ENCODE measurements around the gene SLC12A8. TPM values are rescaled to one million over a fixed set of nuclear protein-coding genes. Genes with fewer than 3 reads are reported as not detected.

SLC12A8 gene
- total and polyA plus RNA-seq, 2 donors (not counting 1 experiment from before 2014, with no cell fraction given), result 0.57 to 1.1 TPM

DNA sequence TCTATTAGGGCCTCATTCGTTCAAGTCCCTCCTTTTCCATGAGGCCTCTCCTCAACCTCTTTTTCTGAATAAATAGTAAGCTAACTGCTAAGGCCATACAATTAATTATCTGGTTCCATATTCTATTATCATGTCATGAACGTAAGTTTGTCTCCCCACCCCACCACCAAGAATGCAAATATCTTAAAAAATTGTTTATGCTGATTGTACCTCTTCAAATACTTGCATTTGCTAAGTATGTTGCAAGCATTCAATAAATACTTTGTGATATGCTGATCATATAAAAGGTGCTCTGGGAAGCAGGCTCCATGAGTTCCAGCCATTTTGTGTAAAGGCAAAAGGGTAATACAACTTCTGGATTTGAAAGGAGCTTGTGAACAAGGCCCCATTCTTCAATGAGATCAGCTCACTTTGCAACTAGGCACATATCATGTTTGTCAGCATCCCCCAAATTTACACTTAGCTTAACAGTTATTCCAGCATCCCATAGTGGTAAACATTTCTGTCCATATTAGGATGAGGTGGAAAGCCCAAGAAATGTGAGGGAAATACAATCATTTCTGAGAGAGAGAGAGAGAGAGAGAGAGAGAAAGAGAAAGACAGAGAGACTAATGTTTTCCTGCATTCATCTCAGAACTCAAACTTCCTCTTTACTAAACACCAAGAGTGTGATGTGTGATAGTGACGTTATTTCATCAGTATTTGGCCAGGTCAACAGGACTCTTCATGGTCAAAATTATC, 33.2 kb downstream of the SLC12A8 start:
- Mint-ChIP-seq H3K27ac (peak overlapping the region; percentile 12), H3K27me3 (no peaks in the 10 kb centered on the region), H3K9me3 (ENCODE audit: insufficient read depth) (no peaks in the 10 kb centered on the region), H3K4me1 (peaks cover 3% of the 10 kb centered on the region), H3K4me3 (no peak overlapping the region)
- ChIA-PET POLR2A (interaction anchor here (0.8 kb wide), 2 partner anchors 13 to 25 kb away, joined by 3 to 4 read pairs; no protein-coding TSS in a partner anchor), CTCF (interaction anchor here (0.8 kb wide), 1 partner anchor 60 kb away, joined by 3 read pairs; no protein-coding TSS in a partner anchor)
- Histone ChIP-seq H3K27ac (ENCODE audit: low read length in 2 of 2) (no peak overlapping the region), H3K4me2 (replicated peaks; ENCODE audit: low read depth, low read length, poor library complexity, severe bottlenecking) (no peak overlapping the region), H4K20me1 (ENCODE audit: control insufficient read depth, insufficient read depth, low read length, poor library complexity, severe bottlenecking) (no peaks in the 10 kb centered on the region), H3K79me2 (ENCODE audit: control insufficient read depth, insufficient read depth, low read length) (no peaks in the 10 kb centered on the region), H3K36me3 (replicated peaks in 1 of 2; ENCODE audit: control extremely low read depth in 1 of 2, control insufficient read depth in 1 of 2, extremely low read depth in 1 of 2, insufficient read depth in 2 of 2, low read length in 1 of 2) (no peaks in the 10 kb centered on the region), H3K9ac (ENCODE audit: low read length) (no peak overlapping the region), H3K4me3 (ENCODE audit: control extremely low read depth in 1 of 5, extremely low read depth in 1 of 5, insufficient read depth in 1 of 5, low read depth in 2 of 5, low read length in 4 of 5) (no peak overlapping the region), H3K4me1 (ENCODE audit: control insufficient read depth in 2 of 2, insufficient read depth in 2 of 2, low read length in 2 of 2) (peaks cover 0 to 3% of the 10 kb centered on the region in 2 donors), H3K9me3 (ENCODE audit: control extremely low read depth in 1 of 3, control insufficient read depth in 2 of 3, insufficient read depth in 1 of 3, low read length in 2 of 3) (no peaks in the 10 kb centered on the region), H2AFZ (ENCODE audit: insufficient read depth, low read depth, low read length, poor library complexity, severe bottlenecking) (no peak overlapping the region), H3K27me3 (replicated peaks in 1 of 4; ENCODE audit: control extremely low read depth in 1 of 4, control insufficient read depth in 3 of 4, insufficient read depth in 4 of 4, low read length in 3 of 4) (no peaks in the 10 kb centered on the region)
- DNase-seq (no peak), ATAC-seq (ENCODE audit: low read depth) (no peak)
- WGBS (ENCODE audit: insufficient coverage), result 100% methylated on average over 1 of the region's 3 CpGs
- intact Hi-C loops (cut with micrococcal nuclease), result no loop called here
- TF ChIP-seq EZH2 (IDR thresholded peaks at IDR 0.05; ENCODE audit: borderline replicate concordance, insufficient read depth, low read depth, low read length, poor library complexity, severe bottlenecking), result no peak
- TF ChIP-seq, protein P1, sequence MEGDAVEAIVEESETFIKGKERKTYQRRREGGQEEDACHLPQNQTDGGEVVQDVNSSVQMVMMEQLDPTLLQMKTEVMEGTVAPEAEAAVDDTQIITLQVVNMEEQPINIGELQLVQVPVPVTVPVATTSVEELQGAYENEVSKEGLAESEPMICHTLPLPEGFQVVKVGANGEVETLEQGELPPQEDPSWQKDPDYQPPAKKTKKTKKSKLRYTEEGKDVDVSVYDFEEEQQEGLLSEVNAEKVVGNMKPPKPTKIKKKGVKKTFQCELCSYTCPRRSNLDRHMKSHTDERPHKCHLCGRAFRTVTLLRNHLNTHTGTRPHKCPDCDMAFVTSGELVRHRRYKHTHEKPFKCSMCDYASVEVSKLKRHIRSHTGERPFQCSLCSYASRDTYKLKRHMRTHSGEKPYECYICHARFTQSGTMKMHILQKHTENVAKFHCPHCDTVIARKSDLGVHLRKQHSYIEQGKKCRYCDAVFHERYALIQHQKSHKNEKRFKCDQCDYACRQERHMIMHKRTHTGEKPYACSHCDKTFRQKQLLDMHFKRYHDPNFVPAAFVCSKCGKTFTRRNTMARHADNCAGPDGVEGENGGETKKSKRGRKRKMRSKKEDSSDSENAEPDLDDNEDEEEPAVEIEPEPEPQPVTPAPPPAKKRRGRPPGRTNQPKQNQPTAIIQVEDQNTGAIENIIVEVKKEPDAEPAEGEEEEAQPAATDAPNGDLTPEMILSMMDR (IDR thresholded peaks at IDR 0.05), result no peak

DNA sequence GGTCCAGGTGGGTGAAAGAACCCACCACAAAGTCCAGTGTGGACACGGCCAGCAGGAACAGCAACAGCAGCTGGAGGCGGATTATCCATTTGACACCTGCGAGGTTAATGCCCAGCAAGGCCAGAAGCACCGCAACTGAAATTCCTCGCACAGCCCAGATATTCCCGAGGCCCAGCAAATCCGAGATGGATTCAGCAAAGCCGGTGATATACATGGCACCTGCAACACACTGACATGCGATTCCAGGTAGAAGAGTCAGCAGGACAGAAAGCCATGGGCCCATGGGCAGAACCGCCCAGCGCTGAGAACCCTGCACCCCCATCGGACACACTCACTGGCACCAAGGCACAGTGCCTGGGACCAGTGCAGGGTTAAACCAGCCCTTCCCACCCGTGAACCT, 34.8 kb downstream of the SLC12A8 start:
- Histone ChIP-seq H3K9ac (ENCODE audit: low read length) (no peak overlapping the region), H3K4me3 (ENCODE audit: control extremely low read depth in 1 of 5, extremely low read depth in 1 of 5, insufficient read depth in 1 of 5, low read depth in 2 of 5, low read length in 4 of 5) (no peak overlapping the region), H3K4me1 (ENCODE audit: control insufficient read depth in 2 of 2, insufficient read depth in 2 of 2, low read length in 2 of 2) (peaks cover 0 to 3% of the 10 kb centered on the region in 2 donors), H3K27ac (ENCODE audit: low read length in 2 of 2) (no peak overlapping the region), H3K9me3 (ENCODE audit: control extremely low read depth in 1 of 3, control insufficient read depth in 2 of 3, insufficient read depth in 1 of 3, low read length in 2 of 3) (peaks cover 0 to 5% (median 0%) of the 10 kb centered on the region in 3 donors), H4K20me1 (ENCODE audit: control insufficient read depth, insufficient read depth, low read length, poor library complexity, severe bottlenecking) (no peaks in the 10 kb centered on the region), H3K27me3 (replicated peaks in 1 of 4; ENCODE audit: control extremely low read depth in 1 of 4, control insufficient read depth in 3 of 4, insufficient read depth in 4 of 4, low read length in 3 of 4) (no peaks in the 10 kb centered on the region), H2AFZ (ENCODE audit: insufficient read depth, low read depth, low read length, poor library complexity, severe bottlenecking) (no peak overlapping the region), H3K36me3 (replicated peaks in 1 of 2; ENCODE audit: control extremely low read depth in 1 of 2, control insufficient read depth in 1 of 2, extremely low read depth in 1 of 2, insufficient read depth in 2 of 2, low read length in 1 of 2) (no peaks in the 10 kb centered on the region), H3K79me2 (ENCODE audit: control insufficient read depth, insufficient read depth, low read length) (no peaks in the 10 kb centered on the region), H3K4me2 (replicated peaks; ENCODE audit: low read depth, low read length, poor library complexity, severe bottlenecking) (no peak overlapping the region)
- Mint-ChIP-seq H3K27ac (no peak overlapping the region), H3K9me3 (ENCODE audit: insufficient read depth) (peaks cover 3% of the 10 kb centered on the region), H3K4me1 (peaks cover 3% of the 10 kb centered on the region), H3K4me3 (no peak overlapping the region), H3K27me3 (no peaks in the 10 kb centered on the region)
- ATAC-seq (ENCODE audit: low read depth) (no peak), DNase-seq (no peak)
- ChIA-PET POLR2A (no interaction called here), CTCF (no interaction called here)
- no peak for TF ChIP-seq EZH2 (IDR thresholded peaks at IDR 0.05; ENCODE audit: borderline replicate concordance, insufficient read depth, low read depth, low read length, poor library complexity, severe bottlenecking)
- TF ChIP-seq, protein P1 (IDR thresholded peaks at IDR 0.05), result no peak
- intact Hi-C loops (cut with micrococcal nuclease), result no loop called here
- WGBS (ENCODE audit: insufficient coverage), result 94% methylated on average over 12 of the region's 13 CpGs

All from B cell (primary cell).